Measurements from ENCODE around the gene ANKDD1A.

DNA sequence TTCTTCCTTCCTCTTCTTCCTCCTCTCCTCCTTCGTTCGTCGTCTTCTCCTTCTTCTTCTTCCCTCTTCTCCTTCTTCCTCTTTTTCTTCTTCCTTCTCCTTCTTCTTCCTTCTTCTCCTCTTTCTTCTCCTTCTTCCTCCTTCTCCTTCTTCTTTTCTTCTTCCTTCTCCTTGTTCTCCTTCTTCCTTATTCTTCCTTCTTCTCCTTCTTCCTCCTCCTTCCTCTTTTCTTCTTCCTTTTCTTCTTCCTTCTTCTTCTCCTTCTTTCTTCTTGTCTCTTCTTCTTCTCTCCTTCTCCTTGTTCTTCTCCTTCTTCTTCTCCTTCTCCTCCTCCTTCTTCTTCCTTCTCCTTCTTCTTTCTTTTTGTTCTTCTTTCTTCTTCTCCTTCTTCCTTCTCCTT, 42.7 kb downstream of the ANKDD1A start:
- TF ChIP-seq, protein P1, sequence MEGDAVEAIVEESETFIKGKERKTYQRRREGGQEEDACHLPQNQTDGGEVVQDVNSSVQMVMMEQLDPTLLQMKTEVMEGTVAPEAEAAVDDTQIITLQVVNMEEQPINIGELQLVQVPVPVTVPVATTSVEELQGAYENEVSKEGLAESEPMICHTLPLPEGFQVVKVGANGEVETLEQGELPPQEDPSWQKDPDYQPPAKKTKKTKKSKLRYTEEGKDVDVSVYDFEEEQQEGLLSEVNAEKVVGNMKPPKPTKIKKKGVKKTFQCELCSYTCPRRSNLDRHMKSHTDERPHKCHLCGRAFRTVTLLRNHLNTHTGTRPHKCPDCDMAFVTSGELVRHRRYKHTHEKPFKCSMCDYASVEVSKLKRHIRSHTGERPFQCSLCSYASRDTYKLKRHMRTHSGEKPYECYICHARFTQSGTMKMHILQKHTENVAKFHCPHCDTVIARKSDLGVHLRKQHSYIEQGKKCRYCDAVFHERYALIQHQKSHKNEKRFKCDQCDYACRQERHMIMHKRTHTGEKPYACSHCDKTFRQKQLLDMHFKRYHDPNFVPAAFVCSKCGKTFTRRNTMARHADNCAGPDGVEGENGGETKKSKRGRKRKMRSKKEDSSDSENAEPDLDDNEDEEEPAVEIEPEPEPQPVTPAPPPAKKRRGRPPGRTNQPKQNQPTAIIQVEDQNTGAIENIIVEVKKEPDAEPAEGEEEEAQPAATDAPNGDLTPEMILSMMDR (IDR thresholded peaks at IDR 0.05) = no peak
- no peak for TF ChIP-seq POLR2A (IDR thresholded peaks at IDR 0.05)

All from testis (tissue), 2 donors.